Measurements from ENCODE around the gene CCNB1. TPM values are rescaled to one million over a fixed set of nuclear protein-coding genes. Genes with fewer than 3 reads are reported as not detected.

Gene CCNB1
- 64.3 and 103 TPM in 2 replicates for total RNA-seq

DNA sequence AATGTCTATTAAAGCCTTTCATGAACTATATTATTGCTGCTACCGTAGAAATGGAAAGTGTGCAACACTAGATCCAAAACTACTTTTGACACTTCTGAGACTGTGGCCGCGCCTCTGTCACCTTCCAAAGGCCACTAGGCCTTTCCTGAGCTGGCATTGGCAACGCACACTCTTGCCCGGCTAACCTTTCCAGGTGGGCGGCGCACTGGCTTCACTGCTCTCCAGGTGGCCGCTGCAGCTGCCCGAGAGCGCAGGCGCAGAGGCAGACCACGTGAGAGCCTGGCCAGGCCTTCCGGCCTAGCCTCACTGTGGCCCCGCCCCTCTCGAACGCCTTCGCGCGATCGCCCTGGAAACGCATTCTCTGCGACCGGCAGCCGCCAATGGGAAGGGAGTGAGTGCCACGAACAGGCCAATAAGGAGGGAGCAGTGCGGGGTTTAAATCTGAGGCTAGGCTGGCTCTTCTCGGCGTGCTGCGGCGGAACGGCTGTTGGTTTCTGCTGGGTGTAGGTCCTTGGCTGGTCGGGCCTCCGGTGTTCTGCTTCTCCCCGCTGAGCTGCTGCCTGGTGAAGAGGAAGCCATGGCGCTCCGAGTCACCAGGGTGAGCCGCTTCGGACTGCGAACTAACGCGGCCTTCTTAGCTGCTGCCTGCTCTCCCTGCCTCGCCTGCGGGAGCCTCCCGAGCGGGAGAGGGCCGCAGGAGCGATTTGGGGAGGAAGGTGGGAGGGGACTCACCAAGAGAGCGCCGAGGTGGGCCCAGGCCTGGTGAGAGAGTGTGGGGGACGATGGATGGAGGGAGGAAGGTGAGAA lies at the start of gene CCNB1:
CCNB1 (plus strand) TSS at position 465 of the 807 bp plus-strand sequence; CDS start at position 578, 113 bp downstream.

GRCh38 chr5:69189162-69190086 lies 22.5 kb downstream of the CCNB1 start, which contains the start of gene CENPH:
CENPH (plus strand) TSS chr5:69189583; CDS start chr5:69189635, 52 bp downstream.

Small RNA genes within 50 kb of the gene (small RNA-seq; reads per million reads assigned to genes)
- not detected for gene SNORA50D

Other genes with a start within 250 kb of the CCNB1 start
- 28.4 and 31.0 TPM in 2 replicates for gene SLC30A5, start 73.1 kb upstream of the CCNB1 start, total RNA-seq
- 6.9 and 9.5 TPM in 2 replicates for gene CENPH, start 22.4 kb downstream of the CCNB1 start, total RNA-seq
- gene CDK7, start 67.7 kb downstream of the CCNB1 start, total RNA-seq, result 47.6 and 55.9 TPM in 2 replicates
- 6.3 and 7.8 TPM in 2 replicates for gene CCDC125, start 165.7 kb downstream of the CCNB1 start, total RNA-seq
- gene AK6, start 202.4 kb downstream of the CCNB1 start, total RNA-seq, result 12.7 and 15.6 TPM in 2 replicates
- gene TAF9, start 202.4 kb downstream of the CCNB1 start, total RNA-seq, result 75.1 and 88.0 TPM in 2 replicates
- 11.4 and 19.5 TPM in 2 replicates for gene RAD17, start 202.7 kb downstream of the CCNB1 start, total RNA-seq
- 4.8 and 6.2 TPM in 2 replicates for gene MARVELD2, start 248.0 kb downstream of the CCNB1 start, total RNA-seq